Muscle of arm (tissue), 12 donors: Measurements from ENCODE around the gene PEAR1. TPM values are rescaled to one million over a fixed set of nuclear protein-coding genes. Genes with fewer than 3 reads are reported as not detected.
A peak's percentile ranks its signal among the peaks of the same experiment; 100 is the strongest.

Source experiments
- DNase-seq: peaks from one replicate; pipeline ENCODE4 v3.0.0-alpha.2; 2013
- polyA plus RNA-seq, 12 donors: library from polyadenylated mRNA; unstranded; fragments of 120-200 nt; gene quantifications; one replicate each; pipeline ENCODE4 v1.2.1, GENCODE V29; 2013; ENCODE audit not compliant: insufficient read length in 12 of 12

Gene PEAR1
- polyA plus RNA-seq, 12 donors = 14.7 to 37.8 (median 23.3) TPM; not detected in 1

DNA sequence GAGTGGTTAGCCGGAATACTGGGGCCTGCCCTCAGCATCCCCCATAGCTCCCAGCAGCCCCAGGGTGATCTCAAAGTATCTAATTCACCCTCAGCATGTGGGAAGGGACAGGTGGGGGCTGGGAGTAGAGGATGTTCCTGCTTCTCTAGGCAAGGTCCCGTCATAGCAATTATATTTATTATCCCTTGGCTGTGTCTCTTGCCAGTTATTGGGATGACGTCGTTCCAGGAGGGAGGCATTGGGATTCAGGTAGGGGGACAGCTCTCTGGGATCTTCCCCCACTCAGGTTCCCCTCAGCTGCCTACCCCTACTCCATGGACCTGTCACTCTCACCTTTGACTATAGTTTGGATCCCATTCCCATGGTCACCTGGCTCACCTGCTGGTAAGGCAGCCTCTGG lies 11.9 kb upstream of the PEAR1 start:
- DNase-seq = no peak

DNA sequence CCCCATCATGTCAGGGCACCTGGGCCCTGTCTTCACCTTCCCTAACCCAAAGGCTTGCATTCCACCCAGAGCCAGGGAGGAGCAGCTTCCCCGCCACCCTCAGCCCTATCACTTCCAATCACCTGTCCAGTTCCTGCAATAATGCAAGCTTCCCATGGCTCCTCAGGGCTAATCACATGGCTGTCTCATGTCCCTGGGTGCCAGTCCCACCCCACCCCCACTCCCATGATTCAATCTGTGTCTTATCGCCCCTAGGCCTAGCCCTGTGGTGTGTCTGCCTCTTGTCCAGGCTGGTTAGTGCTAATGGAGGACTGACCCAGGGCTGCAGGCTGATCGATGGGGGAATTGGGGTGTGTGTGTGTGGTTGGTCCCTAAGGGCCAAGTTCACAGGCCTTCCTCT lies 11.0 kb upstream of the PEAR1 start:
- no peak for DNase-seq

DNA sequence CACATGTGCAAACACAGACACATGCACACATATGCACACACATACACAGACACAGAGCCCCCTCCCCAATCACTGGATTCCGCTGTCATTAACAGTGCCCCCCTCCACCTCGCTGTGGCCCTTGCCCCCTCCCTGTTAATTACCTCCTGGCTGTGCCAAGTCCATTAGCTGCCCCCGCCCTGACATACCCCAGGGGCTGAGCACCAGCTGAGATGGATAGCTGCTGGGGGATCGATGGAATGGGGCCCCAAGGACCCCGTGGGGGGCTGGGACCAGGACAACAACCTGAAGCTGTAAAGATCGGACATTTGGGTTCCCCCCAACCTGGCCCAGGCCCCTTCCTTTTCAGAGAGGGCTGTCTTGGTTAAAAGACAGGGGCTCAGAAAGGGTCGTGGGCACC lies 9.6 kb upstream of the PEAR1 start:
- no peak for DNase-seq

DNA sequence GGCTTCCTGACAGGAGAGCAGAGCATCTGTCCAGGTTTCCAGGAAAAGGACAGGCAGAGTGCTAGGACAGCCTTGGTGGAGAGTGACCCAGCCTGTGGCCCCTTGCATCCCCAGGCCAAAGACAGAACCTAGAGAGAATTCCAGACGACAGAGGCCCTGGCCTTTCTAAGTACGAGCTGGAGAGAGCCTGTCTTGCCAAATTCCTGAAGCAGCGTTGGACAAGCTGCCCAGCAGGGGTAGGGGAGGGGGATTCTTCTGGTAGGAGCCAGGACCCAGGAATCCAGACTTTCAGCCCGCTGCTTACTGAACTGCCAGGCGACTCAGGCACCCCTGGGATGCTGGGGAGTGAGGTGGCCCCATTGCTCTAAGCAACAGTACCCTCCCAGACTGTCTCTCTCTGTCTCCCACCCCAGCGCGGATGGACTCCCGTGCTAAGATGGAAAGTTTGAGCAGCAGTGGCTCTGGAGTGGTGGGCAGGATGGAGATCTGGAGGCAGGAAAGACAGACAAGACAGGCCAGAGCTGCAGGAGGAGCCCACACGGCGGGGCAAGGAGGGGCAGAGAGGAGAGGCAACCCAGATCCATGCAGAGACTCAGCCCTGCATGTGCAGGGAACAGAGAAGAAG lies 8.8 kb upstream of the PEAR1 start:
- DNase-seq = no peak

DNA sequence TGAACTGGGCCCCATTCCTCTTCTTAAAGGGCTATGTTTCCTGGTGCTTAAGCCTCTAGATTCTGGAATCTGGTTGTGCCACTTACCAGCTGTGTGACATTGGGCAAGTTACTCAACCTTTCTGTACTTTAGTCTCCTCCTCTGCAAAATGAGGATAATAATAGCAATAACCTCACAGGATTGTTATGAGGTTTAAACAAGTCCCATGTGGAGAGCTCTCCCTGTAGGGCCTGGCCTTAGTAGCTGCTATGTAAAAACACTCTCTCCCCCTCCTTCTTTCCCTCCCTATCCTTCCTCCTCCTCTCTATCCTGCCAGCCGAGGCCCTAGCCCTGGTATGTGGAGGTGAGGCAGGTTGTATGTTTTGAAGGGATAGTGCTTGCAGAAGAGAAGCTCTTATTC lies 8.2 kb upstream of the PEAR1 start:
- no peak for DNase-seq

DNA sequence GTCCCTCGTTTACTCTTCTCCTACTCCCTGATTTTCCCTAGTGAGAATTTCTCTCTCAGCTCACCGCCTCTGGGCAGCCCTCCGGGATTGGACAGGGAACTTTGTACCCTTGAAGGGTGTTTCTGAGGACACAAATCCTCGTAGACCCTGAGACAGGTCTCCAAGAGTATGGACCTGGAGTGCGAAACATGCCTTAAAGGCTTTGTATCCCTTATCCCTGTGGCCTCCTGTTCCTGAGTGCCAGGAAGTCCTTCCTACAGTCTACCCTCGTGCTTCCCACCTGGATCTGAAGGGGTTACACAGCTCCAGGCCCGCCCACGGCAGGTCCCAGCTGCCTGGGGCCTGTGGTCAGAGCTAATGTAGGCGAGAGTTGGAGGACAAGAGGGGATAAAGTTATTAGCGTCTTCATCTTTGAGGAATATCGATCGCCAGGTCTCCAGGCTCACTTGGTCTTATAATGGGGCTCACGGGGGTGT lies 7.6 kb upstream of the PEAR1 start:
- no peak for DNase-seq

DNA sequence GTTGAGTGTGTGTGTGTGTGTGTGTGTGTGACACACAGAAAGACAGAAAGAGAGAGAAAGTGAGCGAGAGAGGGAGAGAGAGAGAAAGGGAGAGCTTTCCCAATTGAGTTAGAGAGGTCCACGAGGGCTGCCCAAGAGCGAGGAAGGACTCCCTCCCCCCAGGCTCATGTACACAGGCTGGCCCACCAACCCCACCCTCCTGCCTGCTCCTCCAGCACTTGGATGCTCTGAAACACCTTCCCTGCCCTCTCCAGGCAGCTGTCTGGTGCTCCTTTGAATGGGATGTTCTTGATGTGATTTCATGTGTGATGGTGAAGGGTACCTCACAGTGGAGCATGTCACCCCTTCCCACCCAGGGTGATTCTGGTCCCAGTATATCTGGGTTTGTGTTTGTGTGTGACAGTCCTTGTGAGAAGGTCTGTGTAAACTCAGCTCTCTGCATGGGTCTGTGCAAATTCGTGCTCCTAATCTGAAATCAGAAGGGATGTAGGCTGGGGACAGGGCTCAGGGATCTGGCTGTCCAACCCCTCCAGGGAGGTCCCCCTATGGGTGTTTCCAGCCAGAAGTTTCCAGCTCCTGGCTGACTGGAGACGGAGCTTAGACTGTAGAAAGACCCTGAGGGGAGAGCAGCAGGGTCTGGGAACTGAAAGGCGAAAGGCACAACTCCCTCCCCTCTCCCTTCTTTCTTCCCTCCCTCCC lies 6.8 kb upstream of the PEAR1 start:
- DNase-seq = no peak

DNA sequence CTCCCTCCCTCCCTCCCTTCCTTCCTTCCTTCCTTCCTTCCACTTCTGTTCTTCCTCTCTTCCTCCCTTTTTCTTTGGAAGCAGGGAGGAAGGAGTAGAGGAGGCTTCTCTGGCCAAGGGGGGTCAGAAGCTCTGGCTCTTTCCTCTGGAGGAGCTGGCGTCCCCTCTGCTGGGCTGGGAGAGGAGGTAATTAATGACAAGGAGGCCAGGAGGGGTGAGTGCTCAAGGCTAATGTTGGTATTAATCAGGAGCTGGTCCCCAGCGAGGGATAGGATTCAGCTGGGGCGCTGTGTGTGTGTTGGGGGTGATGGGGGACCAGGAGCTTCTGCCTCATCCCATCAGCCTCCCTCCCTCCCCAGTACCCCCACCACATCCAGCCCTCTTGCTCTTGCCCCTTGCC lies 6.2 kb upstream of the PEAR1 start:
- no peak for DNase-seq

DNA sequence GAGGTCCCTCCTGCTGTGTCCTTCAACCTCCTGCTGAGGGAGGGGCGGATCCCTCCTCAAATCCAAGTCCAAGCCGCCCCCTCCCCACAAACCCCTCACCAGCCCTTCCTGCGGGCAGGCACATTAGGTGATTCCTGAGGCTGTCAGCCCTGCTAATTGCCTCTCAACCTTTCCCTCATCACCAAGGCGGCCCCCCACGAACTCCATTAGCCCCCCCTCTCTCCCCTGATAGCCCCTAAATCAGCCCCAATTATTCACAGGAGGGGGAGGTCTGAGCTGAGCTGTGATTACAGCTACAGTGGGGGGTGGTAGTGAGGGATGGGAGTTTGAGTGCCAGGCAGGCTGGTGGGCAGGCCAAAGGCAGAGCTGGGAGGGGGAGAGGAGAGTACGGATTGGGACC lies 5.8 kb upstream of the PEAR1 start:
- DNase-seq = no peak

DNA sequence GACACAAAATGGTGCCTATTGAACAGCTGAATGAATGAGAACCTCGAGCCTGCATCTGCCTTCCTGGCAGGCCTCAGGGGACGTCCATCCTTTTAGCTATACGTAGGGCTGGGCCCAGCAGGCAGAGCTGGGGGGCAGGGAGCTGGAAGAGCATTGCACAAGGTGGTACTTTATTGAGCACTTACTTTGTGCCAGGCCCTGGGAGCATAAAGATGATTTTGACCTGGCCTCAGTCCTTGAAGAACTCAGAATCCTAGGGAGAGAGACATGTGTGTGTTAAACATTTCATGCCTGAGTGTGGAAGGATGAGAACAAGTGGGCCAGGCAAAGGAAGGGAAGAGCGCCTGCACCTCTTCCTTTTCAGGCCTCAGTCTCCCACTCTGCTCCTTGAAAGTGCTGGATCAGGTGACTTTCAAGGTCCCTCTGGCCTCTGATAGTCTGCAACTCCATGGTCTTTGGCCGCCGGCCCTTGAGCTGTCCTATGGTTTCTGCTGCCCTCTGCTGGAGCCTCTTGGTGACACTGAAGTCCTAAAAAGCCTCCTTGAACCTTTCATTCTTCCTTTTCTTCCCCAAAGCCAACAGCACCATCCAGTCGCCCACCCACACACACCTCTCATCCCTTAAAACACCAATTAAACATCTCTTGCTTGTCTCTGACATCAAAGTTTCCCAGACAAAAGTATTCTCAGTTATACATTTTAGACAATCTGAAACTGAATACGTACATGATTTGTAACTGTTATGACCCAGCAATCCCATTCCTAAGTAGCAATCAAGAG lies 3.5 kb upstream of the PEAR1 start:
- DNase-seq = peak; percentile 88

DNA sequence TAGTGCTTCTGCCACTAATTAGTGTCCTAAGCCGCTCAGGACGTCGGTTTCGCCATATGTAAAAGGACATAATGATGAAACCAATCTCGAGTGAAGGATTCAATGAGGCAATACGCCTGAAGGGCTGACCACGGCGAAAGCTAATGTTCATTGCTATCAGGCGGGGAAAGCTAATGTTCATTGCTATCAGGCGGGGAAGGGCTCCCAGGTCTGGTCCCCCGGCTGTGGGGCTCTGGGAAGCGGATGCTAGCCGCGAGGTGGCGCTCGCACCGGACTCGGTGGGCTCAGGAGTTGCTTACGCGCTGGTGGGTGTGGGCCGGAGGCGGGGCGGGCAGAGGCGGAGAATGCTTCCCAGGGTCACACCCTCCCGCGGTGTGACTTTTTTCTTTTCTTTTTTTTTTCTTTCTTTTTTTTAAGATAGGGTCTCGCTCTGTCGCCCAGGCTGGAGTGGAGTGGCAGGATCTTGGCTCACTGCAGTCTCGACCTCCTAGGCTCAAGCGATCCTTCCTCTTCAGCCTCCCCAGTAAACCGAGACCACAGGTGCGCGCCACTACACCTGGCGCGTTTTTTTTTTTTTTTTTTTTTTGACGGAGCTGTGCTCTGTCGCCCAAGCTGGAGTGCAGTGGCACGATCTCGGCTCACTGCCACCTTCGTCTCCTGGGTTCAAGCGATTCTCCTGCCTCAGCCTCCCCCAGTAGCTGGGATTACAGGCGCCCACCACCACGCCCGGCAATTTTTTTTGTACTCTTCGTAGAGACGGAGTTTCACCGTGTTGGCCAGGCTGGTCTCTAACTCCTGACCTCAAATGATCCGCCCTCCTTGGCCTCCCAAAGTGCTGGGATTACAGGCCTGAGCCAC lies 1.1 kb upstream of the PEAR1 start:
- DNase-seq = peak; percentile 92

DNA sequence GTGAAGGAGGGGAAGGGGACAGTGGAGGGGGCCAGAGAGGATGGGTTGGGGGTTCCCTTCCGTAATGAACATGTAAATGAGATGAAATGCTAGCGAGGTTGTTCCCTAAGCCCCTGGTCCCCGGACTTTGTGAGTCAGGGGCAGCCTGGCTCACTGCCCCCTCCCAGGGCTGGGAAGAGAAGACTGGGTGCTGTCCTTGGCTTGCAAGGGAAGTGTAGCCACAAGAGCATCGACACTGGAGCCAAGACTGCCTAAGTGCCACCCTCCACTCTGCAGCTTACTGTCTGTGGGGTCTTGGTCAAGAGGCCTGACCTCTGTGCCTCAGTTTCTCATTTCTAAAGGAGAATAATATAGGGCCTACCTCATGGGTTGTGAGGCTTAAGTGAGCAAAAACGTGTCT lies 483 bp downstream of the PEAR1 start:
- no peak for DNase-seq

DNA sequence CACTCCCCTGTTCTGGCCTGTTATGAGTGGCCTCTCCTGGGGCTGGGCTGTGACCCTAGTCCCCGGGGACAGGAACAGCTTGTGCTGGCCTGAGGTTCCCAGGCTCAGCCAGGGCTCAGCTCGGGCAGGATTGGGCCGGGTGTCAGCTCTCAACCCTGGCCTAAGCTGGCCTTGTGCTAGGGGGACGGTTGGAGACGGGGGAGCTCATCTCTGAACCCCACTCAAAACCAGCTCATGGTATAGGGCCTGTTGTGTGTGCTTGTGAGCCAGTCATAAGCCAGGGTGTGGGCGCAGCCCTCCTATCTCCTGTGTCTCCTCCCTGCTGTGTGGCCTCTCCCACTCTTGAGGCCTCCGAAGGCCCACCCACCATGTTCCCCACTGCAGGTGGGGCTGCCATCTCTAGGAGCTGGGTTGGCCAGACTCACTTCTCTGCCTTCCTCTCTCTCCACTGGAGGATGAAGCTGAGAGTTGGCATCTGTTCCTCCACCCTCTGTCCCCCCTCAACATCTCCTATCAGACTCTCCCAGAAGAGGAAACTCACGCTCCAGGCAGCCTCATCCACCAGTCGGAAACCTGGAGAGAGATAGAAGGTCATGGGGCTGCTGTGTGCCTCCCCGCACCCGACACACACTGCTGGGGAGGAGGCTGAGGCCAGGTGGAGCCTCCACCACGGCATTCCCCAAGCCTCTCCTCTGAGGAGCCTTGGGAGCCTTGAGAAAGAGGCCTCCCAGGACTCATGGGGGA lies 1.4 kb downstream of the PEAR1 start:
- DNase-seq = no peak

DNA sequence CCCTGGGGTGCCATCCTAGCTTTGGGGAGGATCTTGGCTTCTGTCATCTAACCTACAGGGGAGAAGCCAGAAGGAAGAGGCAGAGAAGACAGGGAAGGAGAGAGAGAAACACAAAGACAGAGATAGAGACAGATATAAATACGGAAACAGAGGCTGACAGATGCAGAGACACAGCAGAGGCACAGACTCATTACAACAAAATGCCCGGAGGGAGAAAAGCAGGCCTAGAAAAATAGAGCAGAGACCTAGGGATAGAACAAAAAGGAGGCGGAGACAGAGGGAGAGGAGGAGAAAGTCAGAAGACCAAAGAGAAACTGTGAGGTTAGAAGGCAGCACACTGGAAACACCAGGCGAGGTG lies 1.9 kb downstream of the PEAR1 start:
- DNase-seq = no peak

DNA sequence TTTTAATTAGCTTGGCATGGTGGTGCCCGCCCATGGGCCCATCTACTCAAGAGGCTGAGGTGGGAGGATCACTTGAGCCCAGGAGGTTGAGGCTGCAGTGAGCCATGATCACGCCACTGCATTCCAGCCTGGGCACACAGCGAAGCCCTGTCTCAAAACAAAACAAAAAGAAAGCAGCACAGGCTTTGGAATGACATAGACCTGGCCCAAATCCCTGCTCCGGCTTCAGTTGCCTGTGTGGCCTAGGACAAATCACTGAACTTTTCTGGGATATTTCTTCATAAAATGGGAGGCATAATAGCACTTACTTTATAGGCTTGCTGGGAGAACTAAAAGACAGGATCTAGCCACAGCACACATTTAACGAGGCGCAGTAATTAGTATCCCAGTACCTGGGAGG lies 2.4 kb downstream of the PEAR1 start:
- DNase-seq = no peak

DNA sequence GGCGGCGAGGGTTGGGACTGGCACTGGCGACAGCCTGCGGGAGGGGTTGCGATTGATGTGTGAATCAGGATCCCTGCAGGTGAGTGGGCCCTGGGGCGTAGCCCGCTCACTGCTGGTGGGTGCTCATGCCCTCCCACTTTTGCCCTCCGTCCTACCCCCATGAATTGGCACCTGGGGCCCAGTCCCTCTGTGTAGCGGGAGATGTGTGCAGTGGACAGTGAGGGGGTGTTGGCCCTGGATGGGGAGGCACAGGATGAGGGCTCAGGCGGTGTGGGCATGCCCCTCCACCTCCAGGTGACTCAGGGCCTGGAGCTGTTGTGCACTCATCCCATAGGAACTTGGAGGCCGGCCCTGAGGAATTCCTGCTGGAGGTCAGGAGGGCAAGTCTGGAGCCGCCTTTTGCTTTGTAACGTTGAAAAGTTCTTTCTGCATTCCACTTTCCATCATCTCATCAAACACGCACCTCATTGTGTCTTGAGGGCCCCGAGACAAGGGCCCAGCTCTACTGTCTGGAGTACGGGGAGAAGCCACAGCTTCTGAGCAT lies 3.0 kb downstream of the PEAR1 start:
- no peak for DNase-seq

DNA sequence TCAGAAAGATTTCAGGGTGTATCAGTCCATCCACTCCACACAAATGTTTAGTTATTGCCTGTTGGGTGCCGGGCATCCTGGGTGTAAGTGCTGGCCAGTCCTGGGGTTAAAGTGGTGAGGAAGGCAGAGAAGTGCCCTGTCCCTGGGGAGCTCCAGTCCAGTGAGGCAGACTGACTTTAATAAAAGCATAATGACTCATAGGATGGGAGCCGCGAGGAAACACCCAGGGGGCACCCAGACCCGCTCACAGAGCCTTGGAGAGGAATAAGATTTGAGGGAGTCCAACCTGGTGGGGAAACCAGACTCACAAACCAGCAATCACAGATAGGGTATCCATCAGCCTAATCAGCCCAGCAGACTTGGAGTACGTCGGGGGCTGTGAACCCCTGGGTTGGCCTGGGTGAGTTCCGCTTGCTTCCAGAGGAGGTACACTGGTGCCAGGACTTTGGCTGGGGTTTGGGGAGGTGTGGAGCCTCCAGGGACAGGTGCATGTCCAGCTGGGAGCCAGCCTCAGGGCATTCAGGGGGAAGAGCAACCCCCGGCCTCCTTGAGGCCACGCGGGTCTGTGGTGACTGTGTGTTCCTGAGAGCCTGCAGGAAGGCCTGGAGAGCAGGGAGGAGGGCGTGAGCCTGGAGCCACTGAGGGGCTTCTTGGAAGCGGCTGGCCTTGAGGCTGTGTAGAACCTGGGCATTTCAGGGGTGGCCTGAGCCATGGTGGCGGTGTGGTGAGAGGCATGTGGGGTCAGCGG lies 3.7 kb downstream of the PEAR1 start:
- DNase-seq = no peak

DNA sequence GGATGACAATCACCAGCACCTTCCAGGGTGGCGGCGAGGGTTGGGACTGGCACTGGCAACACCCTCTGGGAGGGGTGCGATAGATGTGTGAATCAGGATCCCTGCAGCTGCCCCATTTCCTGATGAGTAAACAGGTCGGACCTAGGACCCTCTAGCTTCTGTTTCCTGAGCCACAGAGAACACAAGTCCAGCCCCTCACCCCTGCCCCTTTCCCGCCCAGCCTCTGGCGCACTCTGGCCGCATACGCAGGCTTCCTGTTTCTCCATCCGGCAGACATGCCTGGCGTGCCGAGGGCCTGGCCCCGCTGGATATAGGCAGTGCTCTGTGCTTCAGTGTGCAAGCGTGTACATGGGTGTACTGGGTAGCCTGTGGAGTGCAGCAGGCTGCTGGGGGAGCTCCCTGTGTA lies 4.6 kb downstream of the PEAR1 start:
- no peak for DNase-seq

DNA sequence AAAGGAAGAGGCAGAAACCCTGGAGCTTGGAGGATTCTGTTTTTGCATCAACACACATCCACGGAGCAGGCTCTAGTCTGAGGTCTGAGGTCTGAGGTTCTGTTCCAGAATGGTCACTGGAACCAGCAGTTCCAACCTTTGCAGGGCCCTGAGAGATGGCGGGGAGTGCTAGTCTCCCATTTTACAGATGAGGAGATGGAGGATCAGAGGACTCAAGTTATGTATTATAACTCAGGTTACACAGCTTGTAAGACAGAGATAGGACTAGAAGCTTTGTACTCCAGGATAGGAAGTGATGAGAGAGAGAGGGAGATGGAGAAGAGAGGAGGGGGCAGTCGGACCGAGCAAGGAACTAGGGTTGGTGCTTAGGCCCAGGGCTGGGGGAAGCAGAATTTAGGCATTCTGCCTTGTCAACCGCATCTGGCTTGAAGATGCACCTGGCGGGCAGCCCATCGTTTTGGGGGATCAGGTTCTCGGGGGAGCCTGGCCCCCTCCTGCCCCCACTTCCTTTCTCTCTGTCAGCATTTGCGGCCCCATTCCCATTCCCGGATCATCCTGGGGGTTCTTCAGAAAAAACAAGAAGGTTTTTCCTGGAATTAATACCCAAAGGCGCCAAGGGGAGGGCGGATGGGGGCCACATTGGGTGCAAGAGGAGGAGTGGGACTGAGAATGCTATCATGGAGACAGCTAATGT lies 5.6 kb downstream of the PEAR1 start:
- no peak for DNase-seq
